ENCODE data around the gene LDHD. TPM values are rescaled to one million over a fixed set of nuclear protein-coding genes. Genes with fewer than 3 reads are reported as not detected.

The LDHD gene
- total and polyA plus RNA-seq, 9 of the 15 experiments (the other 6 are each of a cell fraction or from before 2014, with no cell fraction given) = 0.19 to 0.86 (median 0.54) TPM; not detected in 3

DNA sequence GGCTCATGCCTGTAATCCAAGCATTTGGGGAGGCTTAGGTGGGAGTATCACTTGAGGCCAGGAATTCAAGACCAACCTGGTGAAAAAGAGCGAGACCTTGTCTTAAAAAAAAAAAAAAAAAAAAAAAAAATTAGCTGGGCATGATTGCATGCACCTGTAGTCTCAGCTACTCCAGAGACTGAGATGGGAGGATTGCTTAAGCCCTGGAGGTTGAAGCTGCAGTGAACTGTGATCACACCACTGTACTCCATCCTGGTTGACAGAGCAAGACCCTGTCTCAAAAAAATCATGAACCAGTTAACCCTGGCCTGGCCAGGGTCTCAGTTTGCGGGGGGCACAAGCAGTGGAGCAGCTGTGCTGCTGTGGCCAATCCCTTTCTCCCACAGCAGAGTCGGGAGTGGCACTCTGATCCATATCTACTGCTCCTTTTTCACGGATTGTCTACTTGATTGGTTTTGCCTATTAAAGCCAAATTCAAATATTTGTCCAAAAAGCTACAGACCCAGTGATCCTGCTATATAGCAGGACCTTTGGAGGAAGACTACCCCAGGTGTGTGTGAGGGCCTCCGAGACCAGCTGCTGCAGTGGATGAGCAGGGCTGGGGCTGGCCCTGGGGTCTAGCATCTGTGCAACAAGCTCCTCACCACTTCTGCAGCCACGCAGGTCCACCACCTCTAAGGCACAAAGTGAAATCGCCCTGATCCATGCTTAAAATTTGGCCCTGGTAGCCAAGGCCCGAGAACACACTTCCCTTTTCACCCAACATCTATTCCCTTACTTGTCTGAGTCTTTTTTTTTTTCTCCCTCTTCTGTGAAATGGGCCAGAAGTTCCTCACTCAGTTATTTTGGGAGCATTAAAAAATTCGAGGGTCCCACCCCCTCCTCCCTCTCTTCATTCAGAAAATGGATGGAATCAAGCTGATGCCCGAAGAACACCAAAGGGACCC, 48.2 kb downstream of the LDHD start:
- no peak for ATAC-seq
- peak overlapping the region; percentile 34; the same call in 1 of the 3 replicates for H3K27ac ChIP-seq (ENCODE audit: extremely low read depth, low read depth, low read length)
- H4K20me1 ChIP-seq (replicated peaks; ENCODE audit: control insufficient read depth, insufficient read depth, low read length) = no peaks in the 10 kb centered on the region
- peak overlapping the region in 1 of 2 experiments; percentile 62; a peak in 2 of 4 replicates for H3K9ac ChIP-seq (ENCODE audit: insufficient read depth in 1 of 2, low read depth in 2 of 2, low read length in 2 of 2)
- POLR2A ChIA-PET = interaction anchor here (0.5 to 1.4 kb wide), 6 partner anchors 12 to 69 kb away, joined by 3 to 5 read pairs (median 3); no protein-coding TSS in a partner anchor
- H2AFZ ChIP-seq (ENCODE audit: low read depth, low read length) = no peak overlapping the region
- WGBS (ENCODE audit: insufficient coverage, low coverage, missing lambda C conversion rate) = 43% methylated on average over 9 of the region's 10 CpGs
- in situ Hi-C loops (cut with MboI) (no loop called here), intact Hi-C loops (cut with micrococcal nuclease) (no loop called here)
- peaks cover 58 to 86% of the 10 kb centered on the region in 2 experiments for H3K4me1 ChIP-seq (replicated peaks in 1 of 2; ENCODE audit: control insufficient read depth in 2 of 2, insufficient read depth in 2 of 2, low read length in 2 of 2)
- no peaks in the 10 kb centered on the region for H3K9me1 ChIP-seq (ENCODE audit: control insufficient read depth, insufficient read depth, low read length)
- CTCF ChIA-PET (ENCODE audit: low intra/inter-chr PET ratio) = no interaction called here
- no peak for DNase-seq (ENCODE audit: extremely low read depth in 1 of 4, low spot score in 3 of 4)
- H3K9me3 ChIP-seq (replicated peaks; ENCODE audit: control insufficient read depth, insufficient read depth, low read depth, low read length) = no peaks in the 10 kb centered on the region
- peaks cover 99% of the 10 kb centered on the region for H3K79me2 ChIP-seq (ENCODE audit: control insufficient read depth, insufficient read depth, low read length)
- peak overlapping the region; percentile 21; the same call in 1 of the 2 replicates for H3K4me2 ChIP-seq (ENCODE audit: insufficient read depth, low read length)
- no peak for FAIRE-seq
- H3K36me3 ChIP-seq (ENCODE audit: control insufficient read depth, insufficient read depth, low read length) = no peaks in the 10 kb centered on the region
- BruUV-seq (replicated peaks) = no TSS peak
- H3K4me3 ChIP-seq = no peak overlapping the region
- H3K27me3 ChIP-seq (ENCODE audit: control insufficient read depth in 2 of 2, insufficient read depth in 2 of 2, low read length in 2 of 2) = no peaks in the 10 kb centered on the region
- TF ChIP-seq SPI1 (IDR thresholded peaks at IDR 0.05; ENCODE audit: borderline replicate concordance, low read depth, low read length) = peak; percentile 84
- TF ChIP-seq, protein P1, sequence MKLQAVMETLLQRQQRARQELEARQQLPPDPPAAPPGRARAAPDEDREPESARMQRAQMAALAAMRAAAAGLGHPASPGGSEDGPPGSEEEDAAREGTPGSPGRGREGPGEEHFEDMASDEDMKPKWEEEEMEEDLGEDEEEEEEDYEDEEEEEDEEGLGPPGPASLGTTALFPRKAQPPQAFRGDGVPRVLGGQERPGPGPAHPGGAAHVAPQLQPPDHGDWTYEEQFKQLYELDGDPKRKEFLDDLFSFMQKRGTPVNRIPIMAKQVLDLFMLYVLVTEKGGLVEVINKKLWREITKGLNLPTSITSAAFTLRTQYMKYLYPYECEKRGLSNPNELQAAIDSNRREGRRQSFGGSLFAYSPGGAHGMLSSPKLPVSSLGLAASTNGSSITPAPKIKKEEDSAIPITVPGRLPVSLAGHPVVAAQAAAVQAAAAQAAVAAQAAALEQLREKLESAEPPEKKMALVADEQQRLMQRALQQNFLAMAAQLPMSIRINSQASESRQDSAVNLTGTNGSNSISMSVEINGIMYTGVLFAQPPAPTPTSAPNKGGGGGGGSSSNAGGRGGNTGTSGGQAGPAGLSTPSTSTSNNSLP (IDR thresholded peaks at IDR 0.05; ENCODE audit: borderline replicate concordance, low read depth, low read length) = no peak
- TF ChIP-seq, protein P2, sequence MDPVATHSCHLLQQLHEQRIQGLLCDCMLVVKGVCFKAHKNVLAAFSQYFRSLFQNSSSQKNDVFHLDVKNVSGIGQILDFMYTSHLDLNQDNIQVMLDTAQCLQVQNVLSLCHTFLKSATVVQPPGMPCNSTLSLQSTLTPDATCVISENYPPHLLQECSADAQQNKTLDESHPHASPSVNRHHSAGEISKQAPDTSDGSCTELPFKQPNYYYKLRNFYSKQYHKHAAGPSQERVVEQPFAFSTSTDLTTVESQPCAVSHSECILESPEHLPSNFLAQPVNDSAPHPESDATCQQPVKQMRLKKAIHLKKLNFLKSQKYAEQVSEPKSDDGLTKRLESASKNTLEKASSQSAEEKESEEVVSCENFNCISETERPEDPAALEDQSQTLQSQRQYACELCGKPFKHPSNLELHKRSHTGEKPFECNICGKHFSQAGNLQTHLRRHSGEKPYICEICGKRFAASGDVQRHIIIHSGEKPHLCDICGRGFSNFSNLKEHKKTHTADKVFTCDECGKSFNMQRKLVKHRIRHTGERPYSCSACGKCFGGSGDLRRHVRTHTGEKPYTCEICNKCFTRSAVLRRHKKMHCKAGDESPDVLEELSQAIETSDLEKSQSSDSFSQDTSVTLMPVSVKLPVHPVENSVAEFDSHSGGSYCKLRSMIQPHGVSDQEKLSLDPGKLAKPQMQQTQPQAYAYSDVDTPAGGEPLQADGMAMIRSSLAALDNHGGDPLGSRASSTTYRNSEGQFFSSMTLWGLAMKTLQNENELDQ (CRISPR knock-in tag; IDR thresholded peaks at IDR 0.05; ENCODE audit: borderline replicate concordance) = no peak
- no peak for TF ChIP-seq ZNF140 (CRISPR knock-in tag; IDR thresholded peaks at IDR 0.05)
